K562 (cell line): ENCODE measurements around the gene NQO2. TPM values are rescaled to one million over a fixed set of nuclear protein-coding genes. Genes with fewer than 3 reads are reported as not detected.
A peak's percentile ranks its signal among the peaks of the same experiment; 100 is the strongest.

Source experiments
- ATAC-seq: fragments of 200-7000 bp; cut with Tn5 transposase; 3 replicates; pipeline ENCODE4 v1.9.1; 2020; ENCODE audit warnings: moderate library complexity
- BruUV-seq: library from RNA; stranded (reverse); fragments of 400-500 nt; replicated peaks from 2 replicates; lab custom pipeline; 2021; lab: Mats Ljungman, UMichigan
- CTCF ChIA-PET: fragments of 300-600 bp; formaldehyde crosslinking; extraction: SDS; loops from one replicate; lab custom pipeline; 2021; ENCODE audit warnings: low intra/inter-chr PET ratio; lab: Yijun Ruan, JAX
- POLR2A ChIA-PET: fragments of 300-600, 350-650 bp; sonication (Branson Sonifier 250); formaldehyde crosslinking; extraction: SDS; loops from one replicate; lab custom pipeline; 2021; ENCODE audit warnings: antibody characterized with exemption, inconsistent platforms; lab: Yijun Ruan, JAX
- DNase-seq, 4 experiments: peaks; one replicate each; pipeline versions ENCODE4 v3.0.0 to v3.0.0-alpha.2; 2011 to 2018; ENCODE audit warnings: low spot score in 3 of 4, mixed read lengths in 3 of 4; ENCODE audit errors: extremely low read depth in 1 of 4
- FAIRE-seq: peaks from 2 replicates; lab custom pipeline; 2011; peaks lifted over from hg19 to GRCh38; lab: Jason Lieb, UNC
- H2AFZ ChIP-seq: 2 replicates; pipeline ENCODE4 v1.6.0; 2011; ENCODE audit warnings: low read depth, low read length, control low read depth, inconsistent platforms
- H3K27ac ChIP-seq: fragments of 200-600 bp; 3 replicates; pipeline ENCODE4 v1.8.0; 2011; ENCODE audit warnings: low read depth, mild to moderate bottlenecking, control low read depth, inconsistent platforms, low read length, moderate library complexity, mixed read lengths; ENCODE audit errors: extremely low read depth
- H3K27me3 ChIP-seq, 2 experiments: fragments of 300-600 bp in 1 of 2; 2 replicates in 1 of 2; 3 replicates in 1 of 2; pipeline versions ENCODE4 v1.6.0 to v1.8.0; 2011; ENCODE audit warnings: inconsistent platforms in 2 of 2, low read length in 2 of 2, mild to moderate bottlenecking in 1 of 2, mixed read lengths in 1 of 2, moderate library complexity in 1 of 2; ENCODE audit not compliant: control insufficient read depth in 2 of 2, insufficient read depth in 2 of 2
- H3K36me3 ChIP-seq: fragments of 300-600 bp; 3 replicates; pipeline ENCODE4 v1.8.0; 2011; ENCODE audit warnings: mild to moderate bottlenecking, low read length, inconsistent platforms; ENCODE audit not compliant: control insufficient read depth, insufficient read depth
- H3K4me1 ChIP-seq, 2 experiments: fragments of 200-600 bp in 1 of 2; replicated peaks in 1 of 2; 2 replicates in 1 of 2; 3 replicates in 1 of 2; pipeline versions ENCODE4 v1.5.1 to v1.8.0; 2011; ENCODE audit warnings: inconsistent platforms in 2 of 2, low read length in 2 of 2, mild to moderate bottlenecking in 1 of 2, mixed read lengths in 1 of 2, moderate library complexity in 1 of 2; ENCODE audit not compliant: control insufficient read depth in 2 of 2, insufficient read depth in 2 of 2
- H3K4me2 ChIP-seq: 2 replicates; pipeline ENCODE4 v1.6.1; 2011; ENCODE audit warnings: low read length, control low read depth, inconsistent platforms, mixed read lengths; ENCODE audit not compliant: insufficient read depth
- H3K4me3 ChIP-seq: fragments of 200-600 bp; sonication (generic), shearing (Covaris generic); 2 replicates; pipeline ENCODE4 v1.5.1; 2016; ENCODE audit warnings: control low read depth, inconsistent platforms
- H3K79me2 ChIP-seq: fragments of 200-600 bp; 3 replicates; pipeline ENCODE4 v1.8.0; 2011; ENCODE audit warnings: low read length, inconsistent platforms; ENCODE audit not compliant: control insufficient read depth, insufficient read depth
- H3K9ac ChIP-seq, 2 experiments: 2 replicates each; pipeline versions ENCODE4 v1.6.0 to v1.6.1; 2011; ENCODE audit warnings: low read depth in 2 of 2, low read length in 2 of 2, control low read depth in 1 of 2, inconsistent platforms in 1 of 2, mild to moderate bottlenecking in 1 of 2, mixed read lengths in 1 of 2; ENCODE audit not compliant: insufficient read depth in 1 of 2
- H3K9me1 ChIP-seq: one replicate; pipeline ENCODE4 v1.6.0; 2011; ENCODE audit warnings: inconsistent platforms, mild to moderate bottlenecking, low read length, moderate library complexity; ENCODE audit not compliant: control insufficient read depth, insufficient read depth
- H3K9me3 ChIP-seq: replicated peaks from 2 replicates; pipeline ENCODE4 v1.5.1; 2011; ENCODE audit warnings: low read depth, low read length, inconsistent platforms; ENCODE audit not compliant: control insufficient read depth, insufficient read depth
- H4K20me1 ChIP-seq: replicated peaks from 2 replicates; pipeline ENCODE4 v1.6.1; 2011; ENCODE audit warnings: low read length, inconsistent platforms, mixed read lengths; ENCODE audit not compliant: control insufficient read depth, insufficient read depth
- CBFA2T3 ChIP-seq: fragments of 450-650 bp; IDR thresholded peaks from 2 replicates; pipeline ENCODE4 v1.6.1; 2017
- EGR1 ChIP-seq: fragments of 450-650 bp; conservative IDR thresholded peaks from 2 replicates; pipeline ENCODE4 v1.6.1; 2017; ENCODE audit warnings: mild to moderate bottlenecking
- GABPB1 ChIP-seq: sonication (generic); formaldehyde crosslinking; IDR thresholded peaks from 2 replicates; pipeline ENCODE4 v1.8.0; 2022; ENCODE audit warnings: mild to moderate bottlenecking, missing genetic modification reagents
- HMBOX1 ChIP-seq: sonication (generic); IDR thresholded peaks from 2 replicates; pipeline ENCODE4 v1.6.1; 2016
- HMG20A ChIP-seq: fragments of 450-650 bp; formaldehyde crosslinking; conservative IDR thresholded peaks from 2 replicates; pipeline ENCODE4 v1.4.0; 2020; ENCODE audit warnings: mild to moderate bottlenecking, mixed read lengths
- JUNB ChIP-seq: fragments of 450-650 bp; formaldehyde crosslinking; conservative IDR thresholded peaks from 2 replicates; pipeline ENCODE4 v1.4.0; 2020; ENCODE audit warnings: mild to moderate bottlenecking
- MED1 ChIP-seq: sonication (generic); formaldehyde crosslinking; IDR thresholded peaks from 2 replicates; pipeline ENCODE4 v1.8.1; 2023; ENCODE audit warnings: missing genetic modification reagents, borderline replicate concordance
- NR1H2 ChIP-seq: sonication (generic); formaldehyde crosslinking; IDR thresholded peaks from 2 replicates; pipeline ENCODE4 v1.4.0; 2020; ENCODE audit warnings: mild to moderate bottlenecking, missing genetic modification reagents
- SLC30A9 ChIP-seq: fragments of 250-450 bp; sonication (Bioruptor Pico); IDR thresholded peaks from 2 replicates; pipeline ENCODE4 v1.8.0; 2022; ENCODE audit warnings: mild to moderate bottlenecking, moderate library complexity
- SUPT5H ChIP-seq: fragments of 450-650 bp; IDR thresholded peaks from 2 replicates; pipeline ENCODE4 v1.6.1; 2016
- TFE3 ChIP-seq: fragments of 450-650 bp; formaldehyde crosslinking; IDR thresholded peaks from 2 replicates; pipeline ENCODE4 v1.4.0; 2020; ENCODE audit warnings: mild to moderate bottlenecking, mixed read lengths
- TRIM24 ChIP-seq, 2 experiments: fragments of 450-650 bp; IDR thresholded peaks; 2 replicates each; pipeline ENCODE4 v1.6.1; 2016
- TRIM28 ChIP-seq: fragments of 450-650 bp; IDR thresholded peaks from 2 replicates; pipeline ENCODE4 v1.6.1; 2017
- ZFPM2 ChIP-seq: fragments of 250-450 bp; sonication (Bioruptor Pico); IDR thresholded peaks from 2 replicates; pipeline ENCODE4 v1.5.1; 2022; ENCODE audit warnings: mild to moderate bottlenecking
- ZNF239 ChIP-seq: fragments of 250-450 bp; sonication (Bioruptor Pico); IDR thresholded peaks from 2 replicates; pipeline ENCODE4 v1.4.0; 2020; ENCODE audit warnings: mild to moderate bottlenecking
- ZNF274 ChIP-seq: IDR thresholded peaks from 2 replicates; pipeline ENCODE4 v1.6.1; 2011; ENCODE audit warnings: low read depth, mild to moderate bottlenecking, low read length, moderate library complexity, borderline replicate concordance
- ZNF764 ChIP-seq: fragments of 250-450 bp; sonication (Bioruptor Pico); IDR thresholded peaks from 2 replicates; pipeline ENCODE4 v1.4.0; 2020; ENCODE audit warnings: low read depth, mild to moderate bottlenecking, moderate library complexity
- WGBS: fragments of 100-300 bp; shearing (Covaris generic); methylation state at CpG from one replicate; pipeline ENCODE4 v1.1.6; 2016; ENCODE audit warnings: low coverage, mixed read lengths; ENCODE audit not compliant: insufficient coverage; ENCODE audit errors: missing lambda C conversion rate; 5-methylcytosine and 5-hydroxymethylcytosine counted together
- in situ Hi-C: fragments of 300-500 bp; cut with MboI; formaldehyde crosslinking; loops from 4 replicates; pipeline ENCODE4 v1.15.0; 2018; ENCODE audit warnings: inconsistent platforms, mixed read lengths
- intact Hi-C: fragments of 100-400 bp; cut with micrococcal nuclease; formaldehyde crosslinking; loops from 2 replicates; pipeline ENCODE4 v1.14.2; 2022
- polyA plus RNA-seq, 8 experiments: library from polyadenylated mRNA; depleted of rRNA in 4 of 8; stranded (reverse) in 5 of 8; unstranded in 3 of 8; fragments of >200 nt; fragmentation: Nextera tagmentation in 2 of 8; fragmentation: Illumina TruSeq in 1 of 8; extraction: Ambion mirVana in 2 of 8; extraction: Trizol in 1 of 8; gene quantifications; 2 replicates each; pipeline versions ENCODE4 v1.2.1 to v1.2.3, GENCODE V29; 2011 to 2014; ENCODE audit warnings: inconsistent platforms in 1 of 8, missing spikeins in 1 of 8
- total RNA-seq, 7 experiments: library from RNA; depleted of rRNA in 6 of 7; stranded (reverse); fragments of >200 nt in 6 of 7; fragmentation: Illumina TruSeq in 2 of 7; extraction: Trizol in 2 of 7; gene quantifications; 2 replicates each; pipeline versions ENCODE4 v1.2.1 to v1.2.3, GENCODE V29; 2011 to 2021; ENCODE audit warnings: low replicate concordance in 1 of 7
- TF ChIP-seq, protein P1 (sequence below): sonication (generic); formaldehyde crosslinking; IDR thresholded peaks from 2 replicates; pipeline ENCODE4 v1.8.0; 2023; ENCODE audit warnings: missing genetic modification reagents, mild to moderate bottlenecking, borderline replicate concordance

The NQO2 gene
- total and polyA plus RNA-seq, 9 of the 15 experiments (the other 6 are each of a cell fraction or from before 2014, with no cell fraction given) = 54.6 to 214 (median 116) TPM

DNA sequence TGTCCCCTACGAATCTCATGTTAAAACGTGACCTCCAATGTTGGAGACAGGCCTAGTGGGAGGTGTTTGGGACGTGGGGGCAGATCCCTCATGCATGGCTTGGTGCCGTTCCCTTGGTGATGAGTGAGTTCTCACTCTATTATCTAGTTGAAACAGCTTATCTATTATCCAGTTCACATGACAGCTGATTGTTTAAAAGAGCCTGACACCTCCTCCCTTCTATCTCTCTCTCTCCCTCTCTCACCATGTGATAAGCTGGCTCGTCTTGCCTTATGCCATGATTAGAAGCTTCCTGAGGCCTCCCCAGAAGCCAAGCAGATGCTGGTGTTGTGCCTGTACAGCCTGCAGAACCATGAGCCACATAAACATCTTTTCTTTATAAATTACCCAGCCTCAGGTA is 35.7 kb downstream of the NQO2 start:
- 34% methylated on average over 5 of the region's 5 CpGs for WGBS
- no peak overlapping the region for H3K4me3 ChIP-seq
- POLR2A ChIA-PET = interaction anchor here (0.6 to 2.6 kb wide), 4 partner anchors 9 to 44 kb away, joined by 3 to 10 read pairs (median 4); no protein-coding TSS in a partner anchor
- peaks cover 21% of the 10 kb centered on the region for H3K9me3 ChIP-seq
- no TSS peak for BruUV-seq
- no peak overlapping the region for H3K27ac ChIP-seq
- no peak overlapping the region for H2AFZ ChIP-seq
- no peak overlapping the region for H3K4me2 ChIP-seq
- H3K27me3 ChIP-seq = no peaks in the 10 kb centered on the region
- peaks cover 0 to 3% of the 10 kb centered on the region in 2 experiments; a peak in 1 of 5 replicates for H3K4me1 ChIP-seq
- H3K79me2 ChIP-seq = no peaks in the 10 kb centered on the region
- H3K9ac ChIP-seq = no peak overlapping the region
- in situ Hi-C loops = no loop called here
- H3K36me3 ChIP-seq = no peaks in the 10 kb centered on the region
- FAIRE-seq (no peak), ATAC-seq (no peak), DNase-seq (peak in 1 of 4 experiments; percentile 38)
- H4K20me1 ChIP-seq = no peaks in the 10 kb centered on the region
- no peaks in the 10 kb centered on the region for H3K9me1 ChIP-seq
- CTCF ChIA-PET = interaction anchor here (0.6 kb wide), 1 partner anchor 15 kb away, joined by 3 read pairs; no protein-coding TSS in a partner anchor
- intact Hi-C loops = no loop called here
- TF ChIP-seq SUPT5H = no peak
- no peak for TF ChIP-seq ZFPM2
- peak; percentile 71 to 92 for TF ChIP-seq TRIM24 (IDR thresholded peaks at IDR 0.05)
- TF ChIP-seq MED1 (CRISPR knock-in tag) = no peak
- no peak for TF ChIP-seq SLC30A9
- TF ChIP-seq GABPB1 = no peak
- no peak for TF ChIP-seq HMBOX1
- peak; percentile 95 for TF ChIP-seq TRIM28
- TF ChIP-seq ZNF239 (CRISPR knock-in tag) = no peak
- TF ChIP-seq TFE3 (CRISPR knock-in tag) = no peak; the same call in 1 of the 2 replicates
- TF ChIP-seq JUNB (CRISPR knock-in tag) = no peak
- TF ChIP-seq CBFA2T3 = peak; percentile 76
- TF ChIP-seq ZNF764 (CRISPR knock-in tag) = no peak
- TF ChIP-seq, protein P1, sequence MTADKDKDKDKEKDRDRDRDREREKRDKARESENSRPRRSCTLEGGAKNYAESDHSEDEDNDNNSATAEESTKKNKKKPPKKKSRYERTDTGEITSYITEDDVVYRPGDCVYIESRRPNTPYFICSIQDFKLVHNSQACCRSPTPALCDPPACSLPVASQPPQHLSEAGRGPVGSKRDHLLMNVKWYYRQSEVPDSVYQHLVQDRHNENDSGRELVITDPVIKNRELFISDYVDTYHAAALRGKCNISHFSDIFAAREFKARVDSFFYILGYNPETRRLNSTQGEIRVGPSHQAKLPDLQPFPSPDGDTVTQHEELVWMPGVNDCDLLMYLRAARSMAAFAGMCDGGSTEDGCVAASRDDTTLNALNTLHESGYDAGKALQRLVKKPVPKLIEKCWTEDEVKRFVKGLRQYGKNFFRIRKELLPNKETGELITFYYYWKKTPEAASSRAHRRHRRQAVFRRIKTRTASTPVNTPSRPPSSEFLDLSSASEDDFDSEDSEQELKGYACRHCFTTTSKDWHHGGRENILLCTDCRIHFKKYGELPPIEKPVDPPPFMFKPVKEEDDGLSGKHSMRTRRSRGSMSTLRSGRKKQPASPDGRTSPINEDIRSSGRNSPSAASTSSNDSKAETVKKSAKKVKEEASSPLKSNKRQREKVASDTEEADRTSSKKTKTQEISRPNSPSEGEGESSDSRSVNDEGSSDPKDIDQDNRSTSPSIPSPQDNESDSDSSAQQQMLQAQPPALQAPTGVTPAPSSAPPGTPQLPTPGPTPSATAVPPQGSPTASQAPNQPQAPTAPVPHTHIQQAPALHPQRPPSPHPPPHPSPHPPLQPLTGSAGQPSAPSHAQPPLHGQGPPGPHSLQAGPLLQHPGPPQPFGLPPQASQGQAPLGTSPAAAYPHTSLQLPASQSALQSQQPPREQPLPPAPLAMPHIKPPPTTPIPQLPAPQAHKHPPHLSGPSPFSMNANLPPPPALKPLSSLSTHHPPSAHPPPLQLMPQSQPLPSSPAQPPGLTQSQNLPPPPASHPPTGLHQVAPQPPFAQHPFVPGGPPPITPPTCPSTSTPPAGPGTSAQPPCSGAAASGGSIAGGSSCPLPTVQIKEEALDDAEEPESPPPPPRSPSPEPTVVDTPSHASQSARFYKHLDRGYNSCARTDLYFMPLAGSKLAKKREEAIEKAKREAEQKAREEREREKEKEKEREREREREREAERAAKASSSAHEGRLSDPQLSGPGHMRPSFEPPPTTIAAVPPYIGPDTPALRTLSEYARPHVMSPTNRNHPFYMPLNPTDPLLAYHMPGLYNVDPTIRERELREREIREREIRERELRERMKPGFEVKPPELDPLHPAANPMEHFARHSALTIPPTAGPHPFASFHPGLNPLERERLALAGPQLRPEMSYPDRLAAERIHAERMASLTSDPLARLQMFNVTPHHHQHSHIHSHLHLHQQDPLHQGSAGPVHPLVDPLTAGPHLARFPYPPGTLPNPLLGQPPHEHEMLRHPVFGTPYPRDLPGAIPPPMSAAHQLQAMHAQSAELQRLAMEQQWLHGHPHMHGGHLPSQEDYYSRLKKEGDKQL (CRISPR knock-in tag) = no peak
- peak; percentile 63 for TF ChIP-seq ZNF274
- TF ChIP-seq EGR1 = no peak
- TF ChIP-seq HMG20A (CRISPR knock-in tag) = no peak
- no peak for TF ChIP-seq NR1H2 (CRISPR knock-in tag)
